Measurements from ENCODE around the gene SLC7A6. TPM values are rescaled to one million over a fixed set of nuclear protein-coding genes. Genes with fewer than 3 reads are reported as not detected.

The SLC7A6 gene
- total RNA-seq, 1 donor from 2014 or later: 71.9 TPM

- Mint-ChIP-seq H3K27ac (ENCODE audit: unreplicated experiment) (peak overlapping the region; percentile 81), H3K36me3 (ENCODE audit: low read depth, unreplicated experiment) (peaks cover 9% of the 10 kb centered on the region), H3K4me1 (ENCODE audit: low read depth, unreplicated experiment) (peaks cover 44% of the 10 kb centered on the region), H3K27me3 (ENCODE audit: low read depth, unreplicated experiment) (no peaks in the 10 kb centered on the region), H3K4me3 (ENCODE audit: unreplicated experiment) (no peak overlapping the region), H3K9me3 (ENCODE audit: unreplicated experiment) (no peaks in the 10 kb centered on the region)
- Histone ChIP-seq H3K4me1 (ENCODE audit: insufficient read depth, low read length) (peaks cover 13% of the 10 kb centered on the region), H3K27ac (ENCODE audit: low read depth, low read length) (no peak overlapping the region), H2AFZ (ENCODE audit: low read depth, low read length) (no peak overlapping the region), H3K36me3 (ENCODE audit: insufficient read depth, low read length) (peaks cover 63% of the 10 kb centered on the region), H3K4me2 (ENCODE audit: low read length) (no peak overlapping the region), H4K20me1 (ENCODE audit: insufficient read depth, low read length) (peaks cover 77% of the 10 kb centered on the region), H3K9me3 (ENCODE audit: insufficient read depth, low read depth, low read length) (no peaks in the 10 kb centered on the region), H3K9ac (ENCODE audit: low read length) (peak overlapping the region; percentile 0), H3K79me2 (ENCODE audit: insufficient read depth, low read length) (peaks cover 25% of the 10 kb centered on the region), H3K27me3 (ENCODE audit: insufficient read depth, low read length) (no peaks in the 10 kb centered on the region), H3K4me3 (ENCODE audit: insufficient read depth, low read depth, low read length) (no peak overlapping the region)
- TF ChIP-seq EZH2 (IDR thresholded peaks at IDR 0.05; ENCODE audit: insufficient read depth, low read length) (no peak), CTCF (IDR thresholded peaks at IDR 0.05; ENCODE audit: insufficient read depth, low read depth, low read length) (no peak)
- FAIRE-seq: no peak
- DNase-seq (ENCODE audit: low read depth): no peak
Measured at GRCh38 chr16:68297908-68298307, 33.6 kb downstream of the SLC7A6 start.

GRCh38 chr16:68298312-68298711 is 34.0 kb downstream of the SLC7A6 start:
- no peak for DNase-seq (ENCODE audit: low read depth)
- H3K9me3 ChIP-seq (ENCODE audit: insufficient read depth, low read depth, low read length): no peaks in the 10 kb centered on the region
- H4K20me1 ChIP-seq (ENCODE audit: insufficient read depth, low read length): peaks cover 73% of the 10 kb centered on the region
- no peaks in the 10 kb centered on the region for H3K27me3 ChIP-seq (ENCODE audit: insufficient read depth, low read length)
- peak overlapping the region; percentile 5 for H3K27ac ChIP-seq (ENCODE audit: low read depth, low read length)
- no peak overlapping the region for H2AFZ ChIP-seq (ENCODE audit: low read depth, low read length)
- TF ChIP-seq CTCF (IDR thresholded peaks at IDR 0.05; ENCODE audit: insufficient read depth, low read depth, low read length) (no peak), EZH2 (IDR thresholded peaks at IDR 0.05; ENCODE audit: insufficient read depth, low read length) (no peak)
- no peaks in the 10 kb centered on the region for H3K9me3 Mint-ChIP-seq (ENCODE audit: unreplicated experiment)
- no peak overlapping the region for H3K4me3 Mint-ChIP-seq (ENCODE audit: unreplicated experiment)
- H3K4me1 ChIP-seq (ENCODE audit: insufficient read depth, low read length): peaks cover 13% of the 10 kb centered on the region
- H3K4me2 ChIP-seq (ENCODE audit: low read length): no peak overlapping the region
- H3K36me3 Mint-ChIP-seq (ENCODE audit: low read depth, unreplicated experiment): peaks cover 8% of the 10 kb centered on the region
- H3K4me1 Mint-ChIP-seq (ENCODE audit: low read depth, unreplicated experiment): peaks cover 44% of the 10 kb centered on the region
- H3K4me3 ChIP-seq (ENCODE audit: insufficient read depth, low read depth, low read length): no peak overlapping the region
- peak overlapping the region; percentile 81 for H3K27ac Mint-ChIP-seq (ENCODE audit: unreplicated experiment)
- no peaks in the 10 kb centered on the region for H3K27me3 Mint-ChIP-seq (ENCODE audit: low read depth, unreplicated experiment)
- H3K79me2 ChIP-seq (ENCODE audit: insufficient read depth, low read length): peaks cover 25% of the 10 kb centered on the region
- H3K36me3 ChIP-seq (ENCODE audit: insufficient read depth, low read length): peaks cover 63% of the 10 kb centered on the region
- no peak for FAIRE-seq
- H3K9ac ChIP-seq (ENCODE audit: low read length): peak overlapping the region; percentile 0

GRCh38 chr16:68298907-68299561 is 34.7 kb downstream of the SLC7A6 start:
- FAIRE-seq (peak; percentile 63), DNase-seq (ENCODE audit: low read depth) (peak; percentile 69)
- peak overlapping the region; percentile 5 for H3K27ac ChIP-seq (ENCODE audit: low read depth, low read length)
- no peaks in the 10 kb centered on the region for H3K9me3 ChIP-seq (ENCODE audit: insufficient read depth, low read depth, low read length)
- no peak overlapping the region for H2AFZ ChIP-seq (ENCODE audit: low read depth, low read length)
- peaks cover 13% of the 10 kb centered on the region for H3K4me1 ChIP-seq (ENCODE audit: insufficient read depth, low read length)
- H3K36me3 ChIP-seq (ENCODE audit: insufficient read depth, low read length): peaks cover 69% of the 10 kb centered on the region
- H4K20me1 ChIP-seq (ENCODE audit: insufficient read depth, low read length): peaks cover 67% of the 10 kb centered on the region
- H3K79me2 ChIP-seq (ENCODE audit: insufficient read depth, low read length): peaks cover 25% of the 10 kb centered on the region
- Mint-ChIP-seq H3K27me3 (ENCODE audit: low read depth, unreplicated experiment) (no peaks in the 10 kb centered on the region), H3K4me1 (ENCODE audit: low read depth, unreplicated experiment) (peaks cover 44% of the 10 kb centered on the region), H3K27ac (ENCODE audit: unreplicated experiment) (peak overlapping the region; percentile 83), H3K36me3 (ENCODE audit: low read depth, unreplicated experiment) (peaks cover 11% of the 10 kb centered on the region), H3K4me3 (ENCODE audit: unreplicated experiment) (no peak overlapping the region), H3K9me3 (ENCODE audit: unreplicated experiment) (no peaks in the 10 kb centered on the region)
- H3K9ac ChIP-seq (ENCODE audit: low read length): peak overlapping the region; percentile 29
- H3K4me2 ChIP-seq (ENCODE audit: low read length): peak overlapping the region; percentile 4
- H3K27me3 ChIP-seq (ENCODE audit: insufficient read depth, low read length): no peaks in the 10 kb centered on the region
- TF ChIP-seq CTCF (IDR thresholded peaks at IDR 0.05; ENCODE audit: insufficient read depth, low read depth, low read length) (no peak), EZH2 (IDR thresholded peaks at IDR 0.05; ENCODE audit: insufficient read depth, low read length) (no peak)
- no peak overlapping the region for H3K4me3 ChIP-seq (ENCODE audit: insufficient read depth, low read depth, low read length)
